GM12872 (cell line): ENCODE data around the gene LRG1.

ENCODE experiments used
- TF ChIP-seq, protein P1 (sequence below): IDR thresholded peaks from 3 replicates; pipeline ENCODE4 v1.5.1; 2011; ENCODE audit warnings: low read depth, mild to moderate bottlenecking, low read length, moderate library complexity; ENCODE audit not compliant: insufficient read depth

LRG1 gene

DNA sequence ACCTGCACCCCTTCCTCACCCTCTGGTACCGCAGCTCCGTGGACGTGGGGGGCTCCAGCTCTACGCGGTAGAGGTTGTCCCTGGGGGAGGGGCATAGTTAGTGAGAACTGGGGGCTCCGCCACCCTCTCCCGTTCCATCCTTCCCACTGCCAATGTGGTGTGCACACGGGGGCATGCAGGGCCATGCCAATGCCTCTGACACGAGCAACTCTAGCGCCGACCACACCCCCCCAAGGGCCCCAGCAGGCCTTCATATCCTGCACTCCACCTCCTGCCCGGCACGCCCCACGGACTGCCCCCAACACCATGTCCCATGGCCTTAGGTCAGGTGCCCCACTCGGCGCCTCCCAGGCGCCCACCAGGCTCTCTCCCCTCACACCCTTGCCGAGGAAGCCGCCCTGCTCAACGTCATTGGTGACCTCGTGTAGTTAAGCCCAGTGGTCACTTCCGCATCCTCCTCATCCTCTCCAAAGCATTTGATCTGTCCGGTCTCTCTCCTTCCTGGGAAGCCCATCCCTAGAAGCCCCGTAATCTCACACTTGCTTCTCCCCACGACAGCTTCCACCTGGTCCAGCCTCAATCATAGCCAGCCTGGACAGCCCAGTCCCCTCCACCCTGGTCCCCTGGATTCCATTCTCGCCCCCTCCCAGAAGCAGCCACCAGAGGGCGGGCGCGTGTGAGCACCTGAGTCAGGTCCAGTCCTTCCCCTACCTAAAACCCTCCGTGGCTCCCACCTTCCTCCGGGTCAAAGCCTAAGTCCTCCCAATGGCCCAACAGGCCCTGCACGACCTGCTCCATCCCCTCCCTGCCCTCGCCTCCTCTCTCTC is 17.5 kb upstream of the LRG1 start:
- TF ChIP-seq, protein P1, sequence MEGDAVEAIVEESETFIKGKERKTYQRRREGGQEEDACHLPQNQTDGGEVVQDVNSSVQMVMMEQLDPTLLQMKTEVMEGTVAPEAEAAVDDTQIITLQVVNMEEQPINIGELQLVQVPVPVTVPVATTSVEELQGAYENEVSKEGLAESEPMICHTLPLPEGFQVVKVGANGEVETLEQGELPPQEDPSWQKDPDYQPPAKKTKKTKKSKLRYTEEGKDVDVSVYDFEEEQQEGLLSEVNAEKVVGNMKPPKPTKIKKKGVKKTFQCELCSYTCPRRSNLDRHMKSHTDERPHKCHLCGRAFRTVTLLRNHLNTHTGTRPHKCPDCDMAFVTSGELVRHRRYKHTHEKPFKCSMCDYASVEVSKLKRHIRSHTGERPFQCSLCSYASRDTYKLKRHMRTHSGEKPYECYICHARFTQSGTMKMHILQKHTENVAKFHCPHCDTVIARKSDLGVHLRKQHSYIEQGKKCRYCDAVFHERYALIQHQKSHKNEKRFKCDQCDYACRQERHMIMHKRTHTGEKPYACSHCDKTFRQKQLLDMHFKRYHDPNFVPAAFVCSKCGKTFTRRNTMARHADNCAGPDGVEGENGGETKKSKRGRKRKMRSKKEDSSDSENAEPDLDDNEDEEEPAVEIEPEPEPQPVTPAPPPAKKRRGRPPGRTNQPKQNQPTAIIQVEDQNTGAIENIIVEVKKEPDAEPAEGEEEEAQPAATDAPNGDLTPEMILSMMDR = peak; percentile 49

DNA sequence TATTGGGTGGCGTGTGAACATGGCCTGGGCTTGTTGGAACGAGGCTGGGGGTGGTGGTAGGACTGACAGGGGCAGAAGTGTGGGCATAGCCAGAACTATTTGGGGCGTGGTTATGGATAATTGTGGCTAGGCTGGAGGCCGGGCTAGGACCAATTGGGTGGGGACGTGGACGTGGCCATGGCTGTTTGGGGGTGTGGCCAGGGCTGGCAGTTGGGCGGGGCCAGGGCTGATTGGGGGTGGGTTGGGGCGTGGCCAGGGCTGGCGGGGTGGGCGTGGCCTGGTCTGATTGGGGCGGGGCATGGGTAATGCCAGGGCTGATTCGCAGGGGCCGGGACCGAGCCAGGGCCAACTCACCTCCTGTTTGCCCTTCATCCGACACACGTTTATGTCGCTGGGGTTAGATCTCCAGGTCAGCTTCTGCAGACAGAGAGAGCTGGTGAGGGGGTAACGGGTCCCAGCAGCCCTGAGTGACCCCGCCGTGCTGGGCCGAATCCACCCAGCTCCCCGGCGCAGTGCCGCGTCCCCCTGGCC is 16.8 kb upstream of the LRG1 start:
- TF ChIP-seq, protein P1 = no peak

DNA sequence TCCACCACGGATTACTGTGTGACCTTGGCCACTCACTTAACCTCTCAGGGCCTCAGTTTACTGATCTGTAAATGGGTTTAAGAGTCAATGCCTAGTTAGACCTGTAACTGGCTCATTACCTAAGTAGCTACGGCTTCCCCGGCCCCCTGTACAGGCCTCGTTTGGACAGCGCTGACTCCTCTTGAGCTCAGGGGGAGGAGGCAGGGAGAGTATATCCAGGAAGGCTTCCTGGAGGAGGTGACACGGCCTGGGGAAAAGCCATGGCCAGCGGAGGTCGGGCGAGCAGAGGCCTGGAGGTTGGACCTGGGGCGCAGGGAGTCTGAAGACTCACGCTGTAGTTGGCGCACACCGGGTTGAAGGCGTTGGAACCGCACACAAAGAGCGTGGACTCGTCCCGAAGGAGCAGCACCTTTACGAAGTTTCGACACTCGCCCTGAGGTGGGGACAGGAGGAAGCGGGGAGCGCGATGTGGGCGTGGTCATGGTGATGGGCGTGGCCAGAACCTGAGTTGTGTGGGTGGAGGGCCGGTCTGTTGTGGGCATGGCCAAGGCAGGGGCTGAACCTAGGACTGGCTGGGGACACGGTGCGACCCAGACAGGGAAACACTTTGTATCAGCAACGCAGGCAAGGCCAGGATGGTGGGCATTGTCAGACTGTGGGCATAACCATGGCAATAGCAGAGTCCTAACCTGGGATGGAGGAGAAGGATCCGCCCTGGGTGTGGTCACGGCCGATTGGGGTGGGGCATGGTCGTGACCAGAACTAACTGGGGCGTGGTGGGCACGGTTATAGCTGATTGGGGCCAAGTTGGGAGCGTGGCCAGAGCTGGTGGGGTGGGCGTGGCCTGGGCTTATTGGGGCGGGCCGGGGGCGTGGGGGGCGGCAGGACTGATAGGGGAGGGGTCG is 16.1 kb upstream of the LRG1 start:
- TF ChIP-seq, protein P1 = no peak

DNA sequence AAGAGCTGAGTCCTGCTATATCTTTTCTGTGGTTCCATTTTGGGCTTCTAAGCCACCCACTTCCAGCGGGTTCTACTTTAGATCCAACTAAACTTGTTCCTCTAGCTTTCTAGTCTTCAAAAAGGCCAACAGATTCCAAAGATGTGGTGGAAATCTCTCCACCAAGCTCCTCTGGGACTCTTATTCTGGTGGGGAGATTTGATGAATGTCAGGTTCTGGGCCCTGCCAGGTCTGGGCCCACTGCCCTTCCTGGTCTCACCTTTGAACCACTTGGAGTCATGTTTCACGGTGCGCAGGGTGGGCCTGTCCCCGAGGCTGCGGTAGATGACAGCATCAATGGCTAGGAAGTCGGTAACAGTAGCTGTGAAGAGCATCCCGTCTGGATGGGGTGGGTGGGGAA is 14.9 kb upstream of the LRG1 start:
- TF ChIP-seq, protein P1 = no peak

DNA sequence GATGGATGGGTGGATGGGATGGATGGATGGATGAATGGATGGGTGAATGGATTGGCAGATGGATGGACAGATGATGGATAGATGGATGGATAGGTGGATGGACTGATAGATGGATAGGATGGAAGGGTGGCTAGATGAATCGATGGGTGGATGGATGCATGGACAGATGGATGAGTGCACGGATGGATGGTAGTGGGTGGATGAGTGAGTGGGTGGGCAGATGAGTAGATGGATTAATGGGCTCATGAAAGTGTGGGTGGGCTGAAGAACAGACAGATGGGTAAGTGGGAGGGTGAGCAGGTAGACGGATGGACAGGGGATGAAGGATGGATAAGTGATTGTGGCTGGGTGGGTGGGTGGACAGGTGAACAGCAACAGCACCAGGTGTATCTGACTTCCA is 13.9 kb upstream of the LRG1 start:
- TF ChIP-seq, protein P1 = no peak

DNA sequence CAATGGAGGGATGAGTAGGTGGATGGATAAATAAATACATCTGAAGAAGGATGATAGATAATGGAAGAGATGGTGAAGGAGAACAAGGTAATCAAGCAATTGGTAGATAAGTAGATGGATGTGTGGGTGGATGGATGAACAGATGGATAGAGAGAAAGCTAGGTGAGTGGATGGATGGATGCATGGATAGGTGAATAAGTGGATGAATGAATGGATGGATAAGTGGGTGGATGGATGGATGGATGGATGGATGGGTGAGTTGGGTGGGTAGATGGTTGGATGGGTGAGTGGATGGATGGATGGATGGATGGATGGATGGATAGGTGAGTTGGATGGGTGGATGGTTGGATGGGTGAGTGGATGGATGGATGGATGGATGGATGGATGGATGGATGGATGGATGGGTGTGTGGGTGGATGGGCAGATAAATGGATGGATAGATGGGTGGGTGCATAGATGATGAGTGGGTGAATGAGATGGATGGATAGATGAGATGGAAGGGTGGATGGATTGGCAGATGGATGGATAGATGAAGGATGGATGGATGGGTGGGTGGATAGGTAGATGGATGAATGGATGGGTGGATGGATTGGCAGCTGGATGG is 13.4 kb upstream of the LRG1 start:
- TF ChIP-seq, protein P1 = no peak

DNA sequence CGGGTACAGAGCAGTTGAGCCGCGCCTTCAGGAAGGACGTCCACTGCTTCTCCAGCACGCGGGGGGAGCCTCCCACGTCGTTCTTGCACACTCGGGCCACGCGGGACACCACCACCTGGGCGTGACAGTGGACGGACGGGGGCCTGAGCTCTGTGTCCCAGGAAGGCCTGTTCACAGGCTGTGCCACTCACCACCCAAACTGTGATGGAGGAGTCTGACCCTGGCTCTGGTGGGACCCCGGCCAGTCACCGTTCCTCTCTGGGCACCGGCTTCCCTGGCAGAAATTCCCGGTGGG is 12.6 kb upstream of the LRG1 start:
- TF ChIP-seq, protein P1 = no peak
